Motor neuron (in vitro differentiated cells): Measurements from ENCODE around the gene DHX36. TPM values are rescaled to one million over a fixed set of nuclear protein-coding genes. Genes with fewer than 3 reads are reported as not detected.

Experiments
- ATAC-seq, 8 experiments: fragments of 200-7000 bp; cut with Tn5 transposase; replicated peaks in 6 of 8; 2 replicates each; pipeline ENCODE4 v1.8.0; 2021; ENCODE audit warnings: mild to moderate bottlenecking in 8 of 8, moderate library complexity in 8 of 8
- H3K27ac ChIP-seq, 2 donors: fragments of 250-450 bp; sonication (Bioruptor Pico); 2 replicates each; pipeline ENCODE4 v1.9.0; 2021; ENCODE audit warnings: antibody characterized with exemption in 2 of 2, mild to moderate bottlenecking in 2 of 2, moderate library complexity in 1 of 2
- H3K4me1 ChIP-seq, 2 donors: fragments of 250-450 bp; sonication (Bioruptor Pico); replicated peaks in 1 of 2; 2 replicates each; pipeline ENCODE4 v1.6.1; 2021; ENCODE audit warnings: antibody characterized with exemption in 2 of 2, mild to moderate bottlenecking in 2 of 2, moderate library complexity in 1 of 2
- H3K4me3 ChIP-seq, 5 donors: fragments of 250-450 bp; sonication (Bioruptor Pico); 2 replicates each; pipeline ENCODE4 v1.9.0; 2021; ENCODE audit warnings: antibody characterized with exemption in 5 of 5, mild to moderate bottlenecking in 5 of 5, moderate library complexity in 4 of 5
- WGBS, 10 experiments: fragments of 450-650 bp; shearing (Covaris generic); methylation state at CpG; one replicate each; pipeline ENCODE4 v1.0.0; 2022; 5-methylcytosine and 5-hydroxymethylcytosine counted together
- in situ Hi-C, 9 experiments: fragments of 400-800 bp; cut with MboI; loops; one replicate each; pipeline ENCODE4 v1.15.0; 2021; ENCODE audit warnings: low sequenced_read_pairs in 9 of 9, low pct_unique_long_range_greater_than_20kb in 2 of 9; ENCODE audit not compliant: unreplicated experiment in 9 of 9
- total RNA-seq, 8 experiments: library from RNA; unstranded; fragments of 300-600 nt; gene quantifications; 2 replicates each; pipeline versions ENCODE4 v1.2.3 to v1.2.4, GENCODE V29; 2022

Gene DHX36
- total RNA-seq, 8 experiments from 2014 or later, result 49.7 to 143 (median 67.0) TPM

DNA sequence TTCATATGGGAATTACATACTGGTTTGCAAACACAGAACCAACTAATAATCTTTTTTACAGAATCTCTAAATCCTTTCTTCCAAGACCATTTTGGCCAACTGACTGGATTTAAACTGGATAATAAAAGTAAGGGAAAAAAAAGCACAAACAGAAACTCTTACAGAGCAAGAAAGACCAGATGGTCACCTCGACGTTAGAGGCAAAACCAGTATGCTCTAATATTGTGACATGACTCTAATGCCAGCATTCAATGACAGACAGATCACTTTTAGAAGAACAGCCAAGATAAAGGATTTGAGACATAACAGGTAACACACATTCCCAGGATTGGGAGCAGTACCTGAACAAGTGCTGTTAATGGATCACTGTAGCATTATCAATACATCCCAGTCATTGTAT is 50.9 kb downstream of the DHX36 start:
- WGBS, 10 experiments, result 67 to 100% (median 92%) methylated on average over 2 of the region's 2 CpGs; no CpG with 5 or more reads in 3 of the 10 experiments
- H3K4me3 ChIP-seq, result no peak overlapping the region
- H3K4me1 ChIP-seq, result no peaks in the 10 kb centered on the region
- H3K27ac ChIP-seq, result no peak overlapping the region
- in situ Hi-C loops, result loop anchor here in 1 of 9 experiments (25.0 kb wide), 1 partner anchor 1236 kb away; no protein-coding TSS in a partner anchor
- no peak for ATAC-seq

DNA sequence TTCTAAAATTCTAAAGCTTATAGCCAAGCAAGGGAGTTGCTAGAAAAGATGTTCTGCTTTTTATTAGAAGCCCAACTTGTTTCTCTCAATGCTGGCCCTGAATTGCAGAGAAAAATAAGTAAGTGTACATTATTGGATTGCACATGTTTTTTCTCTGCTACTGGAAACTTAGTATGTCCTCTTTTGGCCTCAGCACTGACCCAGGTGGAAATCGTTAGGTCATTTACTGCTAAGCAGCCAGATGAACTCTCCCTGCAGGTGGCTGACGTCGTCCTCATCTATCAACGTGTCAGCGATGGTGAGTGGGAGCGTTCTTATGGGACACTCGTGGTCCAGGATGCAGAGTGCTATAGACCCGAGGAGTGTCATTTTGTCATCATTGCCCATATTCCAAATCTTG is 69.8 kb downstream of the DHX36 start:
- Histone ChIP-seq H3K4me1 (peaks cover 4 to 6% of the 10 kb centered on the region in 2 donors), H3K27ac (no peak overlapping the region), H3K4me3 (no peak overlapping the region)
- WGBS, 10 experiments, result 33 to 87% (median 57%) methylated on average over 1 to 6 of the region's 8 CpGs; no CpG with 5 or more reads in 2 of the 10 experiments
- in situ Hi-C loops, result loop anchor here in 1 of 9 experiments (25.0 kb wide), 1 partner anchor 1217 kb away; no protein-coding TSS in a partner anchor
- ATAC-seq, result peak in 4 of 8 experiments; percentile 14 to 56 (median 37)

DNA sequence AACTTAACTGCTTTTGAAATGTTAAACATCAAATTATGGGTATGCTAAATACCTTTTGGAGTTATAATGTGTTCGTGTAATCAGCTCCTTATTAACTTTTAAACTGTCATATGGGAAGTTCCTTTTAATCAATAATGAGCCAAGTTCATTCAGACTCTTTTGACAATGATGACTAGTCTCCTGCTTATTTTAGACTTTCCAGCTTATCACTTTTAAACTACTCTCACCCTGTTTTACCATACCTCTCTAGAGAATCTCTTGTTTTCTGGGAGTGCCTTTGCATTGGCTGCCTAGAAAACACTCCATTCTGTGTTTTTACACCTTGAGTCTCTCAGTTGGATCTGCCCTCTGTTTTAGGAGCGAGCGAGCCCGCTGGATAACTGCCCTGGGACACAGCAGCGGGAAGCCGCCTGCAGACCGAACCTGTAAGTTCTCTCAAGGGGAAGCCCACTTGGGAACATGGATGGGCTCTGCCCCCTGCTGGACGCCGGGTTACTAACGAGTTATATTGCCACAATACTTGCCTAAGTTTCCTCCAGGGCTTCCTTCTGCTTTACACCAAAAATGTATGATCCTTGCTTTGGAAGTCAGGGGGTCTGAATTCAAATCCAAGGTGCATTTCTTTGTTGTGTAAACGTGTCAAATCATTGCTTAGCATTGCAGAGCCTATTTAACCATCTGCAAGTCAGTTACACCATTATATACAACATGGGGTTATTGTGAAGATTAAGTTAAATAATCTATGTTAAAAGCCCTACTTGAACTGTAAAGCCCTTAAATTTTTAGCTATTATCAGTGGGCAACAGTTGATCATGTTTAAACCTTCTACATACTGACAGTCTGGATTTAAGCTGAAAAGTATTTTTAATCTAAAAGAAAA is 71.3 kb downstream of the DHX36 start:
- Histone ChIP-seq H3K4me3 (no peak overlapping the region), H3K4me1 (peaks cover 11 to 12% of the 10 kb centered on the region in 2 donors), H3K27ac (no peak overlapping the region)
- in situ Hi-C loops, result loop anchor here in 1 of 9 experiments (25.0 kb wide), 1 partner anchor 1216 kb away; no protein-coding TSS in a partner anchor
- 6 to 57% (median 14%) methylated on average over 1 to 8 of the region's 11 CpGs; no CpG with 5 or more reads in 2 of the 10 experiments for WGBS, 10 experiments
- peak; percentile 88 to 97 (median 94) for ATAC-seq

GRCh38 chr3:154251610-154252009 is 72.7 kb downstream of the DHX36 start:
- ATAC-seq, result no peak
- peaks cover 15 to 21% of the 10 kb centered on the region in 2 donors for H3K4me1 ChIP-seq
- 69 to 100% (median 96%) methylated on average over 1 to 3 of the region's 3 CpGs; no CpG with 5 or more reads in 3 of the 10 experiments for WGBS, 10 experiments
- H3K27ac ChIP-seq, result no peak overlapping the region
- H3K4me3 ChIP-seq, result no peak overlapping the region
- in situ Hi-C loops, result loop anchor here in 1 of 9 experiments (25.0 kb wide), 1 partner anchor 1214 kb away; no protein-coding TSS in a partner anchor

GRCh38 chr3:154250291-154250690 is 74.0 kb downstream of the DHX36 start:
- WGBS, 10 experiments, result 100% methylated on average over 1 to 4 of the region's 4 CpGs; no CpG with 5 or more reads in 6 of the 10 experiments
- in situ Hi-C loops, result loop anchor here in 1 of 9 experiments (25.0 kb wide), 1 partner anchor 1213 kb away; no protein-coding TSS in a partner anchor
- no peak overlapping the region for H3K27ac ChIP-seq
- no peak for ATAC-seq
- peaks cover 15 to 21% of the 10 kb centered on the region in 2 donors for H3K4me1 ChIP-seq
- no peak overlapping the region for H3K4me3 ChIP-seq

GRCh38 chr3:154247806-154248415 is 76.4 kb downstream of the DHX36 start:
- Histone ChIP-seq H3K27ac (peak overlapping the region in 1 of 2 donors; percentile 33), H3K4me1 (peaks cover 15 to 21% of the 10 kb centered on the region in 2 donors), H3K4me3 (no peak overlapping the region)
- peak in 5 of 8 experiments; percentile 67 to 87 (median 80) for ATAC-seq
- WGBS, 10 experiments, result 0 to 100% (median 21%) methylated on average over 1 to 2 of the region's 2 CpGs; no CpG with 5 or more reads in 3 of the 10 experiments
- in situ Hi-C loops, result loop anchor here in 4 of 9 experiments (10.0 to 25.0 kb wide), 4 partner anchors 153 to 1211 kb away; no protein-coding TSS in a partner anchor

DNA sequence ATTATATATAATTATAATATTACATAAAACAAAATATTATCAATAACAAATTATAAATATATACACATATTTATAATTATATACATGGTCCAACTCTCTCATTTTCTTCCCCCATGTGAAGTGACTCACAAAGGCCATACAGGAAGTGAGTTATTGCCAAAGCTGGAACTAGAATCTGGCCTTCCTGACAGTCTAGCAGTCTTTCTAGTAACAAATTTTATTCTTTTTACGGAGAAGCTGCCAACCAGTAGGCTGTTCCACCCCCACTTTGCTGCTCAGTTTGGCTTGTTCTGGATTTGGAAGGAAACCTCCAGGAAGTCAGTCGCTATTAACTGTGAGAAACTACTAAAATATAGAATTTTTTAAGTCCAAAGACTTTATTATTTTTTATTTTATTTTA is 79.6 kb downstream of the DHX36 start:
- H3K4me1 ChIP-seq, result peaks cover 11 to 15% of the 10 kb centered on the region in 2 donors
- no peak for ATAC-seq
- no peak overlapping the region for H3K27ac ChIP-seq
- no peak overlapping the region for H3K4me3 ChIP-seq
- in situ Hi-C loops, result loop anchor here in 4 of 9 experiments (10.0 to 25.0 kb wide), 4 partner anchors 150 to 1207 kb away; no protein-coding TSS in a partner anchor
- WGBS, 10 experiments, result 14 to 100% (median 90%) methylated on average over 1 to 2 of the region's 2 CpGs; no CpG with 5 or more reads in 2 of the 10 experiments

GRCh38 chr3:154243353-154243752 is 80.9 kb downstream of the DHX36 start:
- Histone ChIP-seq H3K4me3 (no peak overlapping the region), H3K27ac (no peak overlapping the region), H3K4me1 (peaks cover 6 to 13% of the 10 kb centered on the region in 2 donors)
- in situ Hi-C loops, result loop anchor here in 4 of 9 experiments (10.0 to 25.0 kb wide), 4 partner anchors 149 to 1206 kb away; no protein-coding TSS in a partner anchor
- 0 to 100% (median 86%) methylated on average over 1 to 2 of the region's 2 CpGs; no CpG with 5 or more reads in 1 of the 10 experiments for WGBS, 10 experiments
- ATAC-seq, result peak in 2 of 8 experiments; percentile 44 to 50

DNA sequence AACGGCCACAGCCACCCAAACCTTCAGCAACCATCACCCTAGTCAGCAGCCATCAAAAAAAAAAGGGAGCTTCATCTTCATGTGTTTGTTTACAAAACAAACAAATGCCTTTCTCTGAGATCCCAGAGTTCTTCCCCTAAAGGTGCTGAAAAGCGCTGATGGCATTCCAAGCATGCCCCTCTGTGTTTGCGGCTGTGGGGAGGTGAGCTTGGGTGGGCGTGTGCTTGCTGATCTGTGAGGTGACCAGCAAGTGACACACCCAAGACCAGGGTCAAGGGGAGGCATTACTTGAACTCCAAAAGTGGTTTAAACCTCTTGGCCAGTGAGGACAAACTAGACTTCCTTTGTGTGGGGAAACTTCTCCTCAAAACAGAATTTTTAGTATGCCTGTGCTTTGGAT is 81.5 kb downstream of the DHX36 start:
- no peak for ATAC-seq
- WGBS, 10 experiments, result 71 to 100% (median 100%) methylated on average over 1 to 4 of the region's 4 CpGs; no CpG with 5 or more reads in 3 of the 10 experiments
- Histone ChIP-seq H3K4me3 (no peak overlapping the region), H3K27ac (no peak overlapping the region), H3K4me1 (peaks cover 2 to 7% of the 10 kb centered on the region in 2 donors)
- in situ Hi-C loops, result loop anchor here in 4 of 9 experiments (10.0 to 25.0 kb wide), 4 partner anchors 148 to 1205 kb away; no protein-coding TSS in a partner anchor

DNA sequence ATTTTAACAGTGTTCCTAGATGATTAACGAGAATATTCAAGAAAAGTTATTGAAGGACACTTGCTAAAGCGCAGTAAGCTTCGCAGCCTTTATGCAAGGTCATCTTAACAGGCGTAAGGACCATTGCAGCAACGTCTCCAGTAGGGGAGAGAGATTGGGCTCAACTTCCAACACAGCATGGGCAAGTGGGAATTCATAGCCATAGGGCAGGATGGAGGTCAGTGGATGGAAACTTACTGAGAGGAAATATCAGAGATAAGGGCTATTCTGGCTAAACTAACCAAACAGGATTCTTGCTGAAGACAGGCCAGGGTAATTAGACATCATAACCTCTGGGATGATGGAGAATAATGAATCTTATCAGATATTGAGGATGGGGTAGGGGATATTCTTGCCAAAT is 82.8 kb downstream of the DHX36 start:
- H3K4me3 ChIP-seq, result no peak overlapping the region
- in situ Hi-C loops, result loop anchor here in 4 of 9 experiments (10.0 to 25.0 kb wide), 4 partner anchors 147 to 1204 kb away; no protein-coding TSS in a partner anchor
- no peak for ATAC-seq
- H3K27ac ChIP-seq, result no peak overlapping the region
- H3K4me1 ChIP-seq, result no peaks in the 10 kb centered on the region
- 69 to 100% (median 94%) methylated on average over 2 to 5 of the region's 5 CpGs; no CpG with 5 or more reads in 2 of the 10 experiments for WGBS, 10 experiments

- in situ Hi-C loops, result loop anchor here in 4 of 9 experiments (10.0 to 25.0 kb wide), 4 partner anchors 145 to 1203 kb away; no protein-coding TSS in a partner anchor
- Histone ChIP-seq H3K4me3 (no peak overlapping the region), H3K27ac (no peak overlapping the region), H3K4me1 (no peaks in the 10 kb centered on the region)
- ATAC-seq, result no peak
- 50 to 100% (median 83%) methylated on average over 1 to 6 of the region's 6 CpGs; no CpG with 5 or more reads in 2 of the 10 experiments for WGBS, 10 experiments
These were observed 84.1 kb downstream of the DHX36 start for GRCh38 chr3:154240235-154240634.

- Histone ChIP-seq H3K27ac (no peak overlapping the region), H3K4me3 (no peak overlapping the region), H3K4me1 (no peaks in the 10 kb centered on the region)
- ATAC-seq, result no peak
- in situ Hi-C loops, result loop anchor here in 3 of 9 experiments (25.0 kb wide), 3 partner anchors 149 to 1199 kb away; no protein-coding TSS in a partner anchor
- 58 to 100% (median 86%) methylated on average over 1 to 3 of the region's 3 CpGs; no CpG with 5 or more reads in 1 of the 10 experiments for WGBS, 10 experiments
These were observed 88.0 kb downstream of the DHX36 start for GRCh38 chr3:154236331-154236730.
